HT-29 (cell line): ENCODE results near the gene PTPRC. TPM values are rescaled to one million over a fixed set of nuclear protein-coding genes. Genes with fewer than 3 reads are reported as not detected.

Experiments used
- DNase-seq: peaks from one replicate; pipeline ENCODE4 v3.0.0-alpha.2; 2015; ENCODE audit warnings: low spot score
- total RNA-seq: library from RNA; depleted of rRNA; stranded (reverse); fragments of >200 nt; shearing (Covaris generic); gene quantifications from 2 replicates; pipeline ENCODE4 v1.2.3, GENCODE V29; 2014

The PTPRC gene
- total RNA-seq, 1 experiment from 2014 or later: not detected

GRCh38 chr1:198619375-198620140, 19.3 kb upstream of the PTPRC start:
- no peak for DNase-seq

GRCh38 chr1:198620218-198620617, 18.6 kb upstream of the PTPRC start:
- no peak for DNase-seq

GRCh38 chr1:198620951-198621824, 17.7 kb upstream of the PTPRC start:
- peak; percentile 34 for DNase-seq

- no peak for DNase-seq
These were observed 16.8 kb upstream of the PTPRC start for GRCh38 chr1:198622001-198622400.

GRCh38 chr1:198623752-198624647, 14.8 kb upstream of the PTPRC start:
- no peak for DNase-seq

- DNase-seq: no peak
These were observed 14.2 kb upstream of the PTPRC start for GRCh38 chr1:198624648-198624980.

GRCh38 chr1:198627436-198628066, 11.3 kb upstream of the PTPRC start:
- DNase-seq: no peak

GRCh38 chr1:198628067-198628455, 10.8 kb upstream of the PTPRC start:
- DNase-seq: no peak

- DNase-seq: no peak
These were observed 9.2 kb upstream of the PTPRC start for GRCh38 chr1:198629610-198630009.

GRCh38 chr1:198630863-198631262, 8.0 kb upstream of the PTPRC start:
- no peak for DNase-seq

GRCh38 chr1:198631292-198631691, 7.5 kb upstream of the PTPRC start:
- no peak for DNase-seq

- no peak for DNase-seq
These were observed 6.8 kb upstream of the PTPRC start for GRCh38 chr1:198632007-198632406.

GRCh38 chr1:198633675-198634121, 5.1 kb upstream of the PTPRC start:
- no peak for DNase-seq

GRCh38 chr1:198635964-198636363, 2.9 kb upstream of the PTPRC start:
- no peak for DNase-seq

- no peak for DNase-seq
These were observed 2.4 kb upstream of the PTPRC start for GRCh38 chr1:198636391-198636790.

- DNase-seq: no peak
These were observed 1.7 kb upstream of the PTPRC start for GRCh38 chr1:198637157-198637556.

- no peak for DNase-seq
These were observed 863 bp upstream of the PTPRC start for GRCh38 chr1:198637916-198638437.

GRCh38 chr1:198638441-198638840, 399 bp upstream of the PTPRC start:
- DNase-seq: no peak

- no peak for DNase-seq
These were observed 867 bp downstream of the PTPRC start for GRCh38 chr1:198639671-198640143.

- DNase-seq: no peak
These were observed 1.3 kb downstream of the PTPRC start for GRCh38 chr1:198640174-198640573.

GRCh38 chr1:198641501-198641900, 2.7 kb downstream of the PTPRC start:
- no peak for DNase-seq
